Measurements from ENCODE around the gene EMC10. TPM values are rescaled to one million over a fixed set of nuclear protein-coding genes. Genes with fewer than 3 reads are reported as not detected.
A peak's percentile ranks its signal among the peaks of the same experiment; 100 is the strongest.

Gene EMC10
- total and polyA plus RNA-seq, 10 of the 15 experiments (the other 5 are each of a cell fraction or from before 2014, with no cell fraction given), result 2.5 to 77.3 (median 20.3) TPM

- TF ChIP-seq, protein P1, sequence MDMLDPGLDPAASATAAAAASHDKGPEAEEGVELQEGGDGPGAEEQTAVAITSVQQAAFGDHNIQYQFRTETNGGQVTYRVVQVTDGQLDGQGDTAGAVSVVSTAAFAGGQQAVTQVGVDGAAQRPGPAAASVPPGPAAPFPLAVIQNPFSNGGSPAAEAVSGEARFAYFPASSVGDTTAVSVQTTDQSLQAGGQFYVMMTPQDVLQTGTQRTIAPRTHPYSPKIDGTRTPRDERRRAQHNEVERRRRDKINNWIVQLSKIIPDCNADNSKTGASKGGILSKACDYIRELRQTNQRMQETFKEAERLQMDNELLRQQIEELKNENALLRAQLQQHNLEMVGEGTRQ (IDR thresholded peaks at IDR 0.05; ENCODE audit: borderline replicate concordance, low read depth, low read length), result no peak
- no peak for TF ChIP-seq CBX5 (IDR thresholded peaks at IDR 0.05; ENCODE audit: low read depth)
- TF ChIP-seq YY1 (IDR thresholded peaks at IDR 0.05; ENCODE audit: low read depth, low read length), result no peak
- no peak for TF ChIP-seq SUPT20H (IDR thresholded peaks at IDR 0.05; ENCODE audit: borderline replicate concordance, control insufficient read depth, low read depth, low read length)
- TF ChIP-seq ATF2 (IDR thresholded peaks at IDR 0.05; ENCODE audit: low read length), result no peak; the same call in 1 of the 2 replicates
- peak; percentile 3; the same call in 1 of the 2 replicates for TF ChIP-seq TAF1 (IDR thresholded peaks at IDR 0.05; ENCODE audit: borderline replicate concordance, low read depth, low read length)
- TF ChIP-seq CUX1 (IDR thresholded peaks at IDR 0.05; ENCODE audit: insufficient replicate concordance, low read depth, low read length), result no peak
- no peak for TF ChIP-seq BCL11A (IDR thresholded peaks at IDR 0.05; ENCODE audit: low read depth, low read length)
- no peak for TF ChIP-seq MEF2A (IDR thresholded peaks at IDR 0.05; ENCODE audit: insufficient read depth, low read depth, low read length)
- TF ChIP-seq LARP7 (IDR thresholded peaks at IDR 0.05), result peak; percentile 26; the same call in 1 of the 2 replicates
- no peak for TF ChIP-seq TCF12 (IDR thresholded peaks at IDR 0.05; ENCODE audit: low read depth, low read length)
- no peak for TF ChIP-seq EGR1 (IDR thresholded peaks at IDR 0.05; ENCODE audit: borderline replicate concordance in 1 of 2, low read depth in 2 of 2, low read length in 2 of 2)
- no peak for TF ChIP-seq NRF1 (conservative IDR thresholded peaks at IDR 0.05; ENCODE audit: low read depth, low read length)
- no peak for TF ChIP-seq MYC (IDR thresholded peaks at IDR 0.05; ENCODE audit: insufficient read depth, insufficient read length, insufficient replicate concordance, low read length, severe bottlenecking)
- no peak for TF ChIP-seq DPF2 (IDR thresholded peaks at IDR 0.05)
- TF ChIP-seq POLR2A (IDR thresholded peaks at IDR 0.05; ENCODE audit: low read depth, low read length), result peak; percentile 71
- no peak for TF ChIP-seq USF1 (IDR thresholded peaks at IDR 0.05; ENCODE audit: borderline replicate concordance, extremely low read length, insufficient read depth, low read depth, low read length)
- no peak for TF ChIP-seq CHD4 (IDR thresholded peaks at IDR 0.05)
- TF ChIP-seq RBBP5 (conservative IDR thresholded peaks at IDR 0.05), result no peak
- TF ChIP-seq TCF7 (IDR thresholded peaks at IDR 0.05; ENCODE audit: borderline replicate concordance), result no peak
- no peak for TF ChIP-seq PAX5 (IDR thresholded peaks at IDR 0.05; ENCODE audit: borderline replicate concordance, low read depth, low read length)
- no peak for TF ChIP-seq SIN3A (IDR thresholded peaks at IDR 0.05; ENCODE audit: low read depth, low read length)
Measured at GRCh38 chr19:50431343-50432220, 44.7 kb upstream of the EMC10 start (continued).
